NCI-H2171 treated with DMSO at 0.1 percent for 48 hours (cell line): ENCODE data around the gene CFAP161.

ENCODE experiments used
- DNase-seq: peaks from one replicate; lab custom pipeline; 2025; lab: John Stamatoyannopoulos, UW

The CFAP161 gene, protein sequence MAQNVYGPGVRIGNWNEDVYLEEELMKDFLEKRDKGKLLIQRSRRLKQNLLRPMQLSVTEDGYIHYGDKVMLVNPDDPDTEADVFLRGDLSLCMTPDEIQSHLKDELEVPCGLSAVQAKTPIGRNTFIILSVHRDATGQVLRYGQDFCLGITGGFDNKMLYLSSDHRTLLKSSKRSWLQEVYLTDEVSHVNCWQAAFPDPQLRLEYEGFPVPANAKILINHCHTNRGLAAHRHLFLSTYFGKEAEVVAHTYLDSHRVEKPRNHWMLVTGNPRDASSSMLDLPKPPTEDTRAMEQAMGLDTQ

DNA sequence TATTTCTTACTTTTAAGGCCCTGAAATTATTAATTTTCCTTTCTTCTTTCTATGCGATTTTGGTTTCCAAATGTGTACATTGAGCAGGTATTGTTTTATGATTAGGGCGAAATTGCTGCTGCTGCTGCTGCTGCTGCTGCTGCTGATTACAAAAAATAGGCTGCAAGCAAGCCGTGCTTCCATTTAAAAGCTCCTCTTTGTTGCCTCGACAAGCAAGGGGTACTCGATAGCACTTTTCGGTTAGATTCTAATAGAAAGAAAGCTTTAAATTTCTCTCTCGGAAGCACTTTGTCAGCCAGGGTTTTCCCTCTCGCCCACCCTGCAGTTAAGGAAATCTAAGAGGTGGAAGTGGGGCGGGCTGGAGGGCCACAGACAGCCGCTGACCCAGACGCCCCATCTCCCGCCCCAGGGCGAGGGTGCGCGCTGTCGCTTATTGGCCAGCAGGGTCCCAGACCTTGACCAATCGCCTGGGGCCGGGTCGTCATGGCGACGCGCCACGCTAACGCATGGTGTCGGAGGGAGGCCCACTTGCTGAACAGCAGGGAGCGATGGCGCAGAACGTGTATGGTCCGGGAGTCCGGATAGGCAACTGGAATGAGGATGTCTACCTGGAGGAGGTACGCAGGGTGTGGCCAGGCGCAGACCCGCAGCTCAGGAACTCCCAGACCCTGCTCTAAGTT is at the start of gene CFAP161:
TSS of gene CFAP161 (plus strand) at position 489 of the 680 bp plus-strand sequence. CDS start at position 549, 60 bp downstream.
- DNase-seq = peak; percentile 71

DNA sequence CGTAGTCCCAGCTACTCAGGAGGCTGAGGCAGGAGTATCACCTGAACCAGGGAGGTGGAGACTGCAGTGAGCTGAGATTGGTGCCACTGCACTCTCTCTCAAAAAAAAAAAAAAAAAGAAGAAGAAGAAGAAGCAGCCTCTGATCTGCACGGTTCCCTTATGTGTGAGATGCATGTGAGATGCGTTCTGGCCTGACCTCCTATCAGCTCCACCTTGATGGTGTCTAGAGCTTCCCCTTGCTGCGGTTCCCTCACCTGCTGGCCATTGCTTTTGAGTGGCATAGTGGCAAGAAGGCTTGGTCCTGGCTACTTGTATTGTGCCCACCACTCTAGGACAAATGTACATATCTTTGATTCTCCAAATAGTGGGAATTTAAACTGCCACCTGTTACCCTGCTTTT is 49.4 kb upstream of the CFAP161 start:
- DNase-seq = no peak

DNA sequence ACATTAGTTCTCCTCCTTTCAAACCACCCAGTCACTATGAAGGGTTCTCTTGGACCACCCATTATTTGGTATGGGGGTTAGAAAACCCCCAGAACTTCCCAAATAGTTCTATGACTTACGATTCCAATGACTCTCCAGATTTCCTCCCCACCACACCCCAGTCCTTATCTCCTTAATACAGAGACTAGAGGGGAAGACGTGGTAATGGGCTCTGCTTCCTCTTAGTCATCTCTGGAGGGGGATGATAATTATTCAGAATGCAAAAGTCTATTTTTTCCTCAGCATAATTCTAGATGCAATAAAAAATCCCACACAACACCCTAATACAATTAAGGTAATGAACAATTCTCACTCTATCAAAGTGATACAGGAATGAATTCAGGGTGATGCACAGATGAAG is 48.9 kb upstream of the CFAP161 start:
- no peak for DNase-seq

DNA sequence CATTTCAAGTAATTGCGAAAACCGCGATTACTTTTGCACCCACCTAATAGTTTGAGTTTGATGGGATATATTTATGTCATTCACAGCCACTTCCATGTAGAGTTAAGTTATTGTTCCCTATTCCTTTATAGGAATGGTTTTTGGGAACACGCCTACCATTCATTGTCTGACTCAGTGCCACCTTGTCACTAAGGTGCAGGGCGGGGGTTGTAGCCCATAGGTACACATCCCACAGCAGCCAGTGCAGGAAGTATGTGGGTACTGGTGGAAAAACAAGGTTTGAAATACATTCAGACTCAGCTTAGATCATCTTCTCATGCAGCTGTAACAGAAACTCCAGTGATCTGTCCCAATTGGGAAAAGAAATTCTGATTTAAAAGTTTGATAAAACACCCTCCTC is 48.2 kb upstream of the CFAP161 start:
- no peak for DNase-seq

DNA sequence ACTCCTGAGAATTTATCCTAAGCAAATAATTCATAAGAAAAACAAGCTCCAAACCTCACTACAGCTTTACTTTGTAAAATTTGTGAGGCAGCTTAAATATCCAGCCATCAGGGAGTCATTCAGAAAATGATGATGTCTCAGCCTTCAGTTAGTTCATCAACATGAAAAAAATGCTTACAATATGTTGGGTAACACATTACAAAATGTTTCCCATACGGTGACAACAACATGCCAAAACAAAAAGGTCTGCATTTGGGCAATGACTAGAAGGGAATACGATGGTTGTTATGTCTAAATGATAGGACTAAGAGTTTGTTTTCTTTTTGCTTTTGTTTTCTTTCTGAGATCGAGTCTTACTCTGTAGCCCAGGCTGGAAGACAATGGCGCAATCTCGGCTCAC is 47.0 kb upstream of the CFAP161 start:
- DNase-seq = no peak

DNA sequence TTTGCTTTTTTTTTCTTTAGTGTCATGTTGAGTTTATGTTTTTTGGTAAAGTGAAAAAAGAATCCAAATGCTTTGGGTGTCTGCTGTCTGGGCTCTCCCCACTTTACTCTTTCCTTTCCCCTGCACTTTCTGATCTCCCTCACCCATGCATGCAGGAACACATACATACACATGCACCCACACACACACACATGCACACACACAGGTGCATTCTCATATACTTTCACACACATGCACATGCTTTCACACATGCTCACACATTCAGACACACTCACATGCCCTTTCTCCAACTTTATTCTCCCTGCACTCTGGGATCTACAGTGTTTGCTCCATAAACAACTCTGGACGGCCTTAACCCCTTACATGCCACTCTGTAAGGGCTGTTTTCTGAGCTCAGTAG is 46.4 kb upstream of the CFAP161 start:
- DNase-seq = no peak

DNA sequence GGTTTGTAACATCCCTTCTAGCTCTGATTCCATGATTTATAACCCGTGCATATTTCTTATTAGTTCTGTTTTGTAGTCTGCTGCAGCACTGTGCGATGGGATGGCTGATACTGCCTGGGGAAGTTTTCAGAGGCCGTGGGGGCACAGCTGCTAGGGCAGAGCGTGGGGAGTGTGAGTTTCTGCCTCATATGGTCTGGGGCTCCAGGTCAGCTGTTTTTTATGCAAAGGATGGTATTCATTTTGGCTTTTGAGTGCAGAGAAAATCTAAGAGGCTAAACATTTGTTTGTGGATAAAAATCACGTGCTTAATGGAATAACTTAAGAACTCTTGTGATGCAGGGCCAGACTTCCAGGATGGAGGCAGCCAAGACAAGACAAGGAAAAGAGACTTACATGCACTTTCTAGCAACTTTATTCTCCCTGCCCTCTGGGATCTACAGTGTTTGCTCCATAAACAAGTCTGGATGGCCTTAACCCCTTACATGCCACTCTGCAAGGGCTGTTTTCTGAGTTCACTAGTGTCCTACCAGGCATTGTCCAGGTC is 45.5 kb upstream of the CFAP161 start:
- DNase-seq = no peak

DNA sequence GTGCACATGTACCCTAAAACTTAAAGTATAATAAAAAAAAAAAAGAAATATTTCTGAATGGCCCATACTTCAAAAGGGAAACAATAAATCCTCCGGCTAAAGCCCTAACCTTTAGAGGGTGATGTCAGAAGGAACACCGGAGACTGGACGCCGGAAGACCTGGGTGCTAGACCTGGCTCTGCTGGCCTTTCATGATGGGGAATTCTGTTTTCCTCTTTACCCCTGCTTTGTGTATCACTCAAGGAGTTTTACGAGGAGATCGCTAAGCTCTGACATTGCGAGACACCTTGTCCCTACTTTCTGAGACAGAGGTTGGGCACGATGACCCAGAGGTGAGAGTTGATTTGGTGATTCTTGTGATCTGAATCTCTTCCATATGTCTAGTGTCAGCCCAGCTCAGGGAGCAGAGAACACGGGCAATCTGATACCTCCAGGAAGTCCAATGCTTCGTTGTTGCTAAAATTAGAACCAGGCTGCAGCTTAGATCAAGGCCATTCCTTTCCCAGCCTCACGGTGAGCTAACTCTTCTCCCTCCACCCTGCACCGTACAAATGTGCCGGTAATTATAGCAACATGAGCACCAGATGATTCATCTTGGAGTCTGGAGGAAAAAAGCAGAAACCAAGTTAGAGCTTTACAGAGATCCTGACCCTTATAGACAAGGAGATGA is 42.0 kb upstream of the CFAP161 start:
- peak; percentile 83 for DNase-seq

DNA sequence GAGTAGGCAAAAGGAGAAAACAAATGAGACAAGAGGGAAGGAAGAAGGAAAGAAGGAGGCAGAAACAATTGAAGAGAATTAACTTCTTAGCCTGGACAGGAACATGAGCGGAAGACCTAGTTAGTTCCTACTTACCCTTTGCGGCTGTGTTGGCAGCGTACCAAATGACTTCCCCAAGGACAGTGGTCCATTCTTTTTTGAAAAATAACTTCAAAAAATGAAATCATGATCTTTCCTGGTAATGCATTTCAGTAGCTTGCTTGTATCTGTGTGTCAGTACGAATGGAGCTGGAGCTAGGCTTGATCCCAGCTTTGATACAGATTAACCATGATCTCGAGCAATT is 41.5 kb upstream of the CFAP161 start:
- peak; percentile 68 for DNase-seq

DNA sequence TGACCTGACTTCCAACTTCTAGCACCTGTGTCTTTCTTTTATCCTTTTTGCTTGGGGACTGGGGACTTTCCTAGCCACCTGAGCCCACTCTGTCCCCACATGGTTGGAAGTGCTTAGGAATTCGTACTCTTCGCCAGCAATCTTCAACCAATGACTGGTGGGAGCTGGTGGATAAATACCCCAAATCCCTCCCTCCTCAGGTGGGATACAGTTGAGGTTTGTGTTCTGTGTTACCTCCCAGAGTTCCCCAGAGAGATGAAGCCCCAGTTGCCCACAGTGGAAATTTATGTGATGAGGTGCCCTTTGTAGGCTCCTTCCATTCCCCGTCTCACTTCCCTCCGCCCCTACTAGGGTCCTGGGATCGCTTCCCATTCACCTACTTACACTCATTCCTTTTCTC is 40.1 kb upstream of the CFAP161 start:
- no peak for DNase-seq

DNA sequence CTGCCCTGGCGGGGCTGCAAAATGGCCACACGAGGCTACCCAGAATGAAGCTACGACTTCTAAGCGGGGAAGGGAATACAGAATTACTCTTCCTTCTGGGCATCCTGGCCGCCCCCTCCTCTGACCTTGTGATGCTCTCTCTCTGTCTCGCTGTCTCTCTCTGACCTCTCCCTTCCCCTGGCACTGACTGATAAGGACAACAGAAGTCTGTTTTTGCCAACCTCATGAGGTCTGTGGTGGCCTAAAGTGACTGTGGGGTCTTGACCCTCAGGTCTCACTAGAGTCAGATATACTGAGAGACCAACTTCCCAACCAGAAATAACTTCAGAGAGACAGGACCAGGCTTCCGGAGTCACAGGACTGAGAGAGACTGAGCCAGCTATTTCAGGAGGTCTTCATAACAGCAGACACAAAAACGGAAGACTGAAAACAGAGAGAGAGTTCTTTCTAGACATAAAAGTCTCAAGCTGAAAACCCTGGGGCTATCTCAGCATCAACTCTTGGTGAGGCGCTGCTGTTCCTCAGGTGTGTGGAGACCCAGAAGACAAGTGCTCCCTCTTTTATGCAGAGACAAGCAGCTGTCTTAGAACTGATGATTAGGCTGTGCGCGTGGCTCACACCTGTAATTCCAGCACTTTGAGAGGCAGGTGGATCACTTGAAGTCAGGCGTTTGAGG is 38.2 kb upstream of the CFAP161 start:
- no peak for DNase-seq

DNA sequence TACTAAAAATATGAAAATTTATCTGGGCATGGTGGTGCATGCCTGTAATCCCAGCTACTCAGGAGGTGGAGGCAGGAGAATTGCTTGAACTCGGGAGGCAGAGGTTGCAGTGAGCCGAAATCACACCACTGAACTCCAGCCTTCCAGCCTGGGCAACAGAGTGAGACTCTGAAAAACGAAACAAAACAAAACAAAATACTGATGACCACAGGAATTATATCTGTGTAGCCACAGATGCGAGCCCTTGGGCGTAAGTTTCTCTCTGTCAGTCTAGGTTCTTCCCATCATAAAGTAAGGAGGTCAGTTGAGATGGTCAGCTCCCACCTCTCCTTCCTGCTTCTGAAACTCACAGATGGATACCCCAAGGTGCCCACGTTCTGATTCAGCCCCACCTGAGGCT is 37.7 kb upstream of the CFAP161 start:
- no peak for DNase-seq

DNA sequence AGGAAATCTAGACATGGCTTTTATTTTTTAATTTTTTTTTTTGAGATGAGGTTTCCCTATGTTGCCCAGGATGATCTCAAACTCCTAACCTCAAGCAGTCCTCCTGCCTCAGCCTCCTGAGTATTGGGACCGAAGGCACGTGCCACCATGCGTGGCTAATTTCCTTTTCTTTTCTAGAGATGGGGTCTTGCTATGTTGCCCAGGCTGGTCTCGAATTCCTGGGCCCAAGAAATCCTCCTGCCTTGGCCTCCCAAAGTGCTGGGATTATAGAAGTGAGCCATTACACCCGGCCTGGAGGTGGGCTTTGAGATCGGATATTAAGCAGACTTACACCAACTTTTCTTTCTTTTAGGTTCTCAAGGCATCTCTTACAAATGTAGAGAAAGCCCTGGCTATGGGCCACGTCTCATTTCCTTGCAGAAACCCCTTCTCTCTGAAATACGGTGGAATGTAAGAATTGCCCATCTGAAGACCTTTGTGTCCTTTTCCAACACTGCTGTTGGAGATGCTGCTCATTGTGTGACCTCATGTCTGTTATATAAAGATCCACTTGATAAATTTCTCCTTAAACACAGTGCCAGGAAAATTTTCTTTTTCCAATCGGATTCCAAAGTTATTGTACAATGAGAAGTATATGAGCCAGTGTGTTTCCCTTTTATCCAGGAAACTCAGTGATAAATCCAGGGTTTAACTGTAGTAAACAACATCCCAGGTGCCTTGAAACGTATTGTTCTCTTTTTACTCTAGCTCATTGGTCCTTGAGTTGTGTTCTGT is 36.8 kb upstream of the CFAP161 start:
- DNase-seq = no peak

DNA sequence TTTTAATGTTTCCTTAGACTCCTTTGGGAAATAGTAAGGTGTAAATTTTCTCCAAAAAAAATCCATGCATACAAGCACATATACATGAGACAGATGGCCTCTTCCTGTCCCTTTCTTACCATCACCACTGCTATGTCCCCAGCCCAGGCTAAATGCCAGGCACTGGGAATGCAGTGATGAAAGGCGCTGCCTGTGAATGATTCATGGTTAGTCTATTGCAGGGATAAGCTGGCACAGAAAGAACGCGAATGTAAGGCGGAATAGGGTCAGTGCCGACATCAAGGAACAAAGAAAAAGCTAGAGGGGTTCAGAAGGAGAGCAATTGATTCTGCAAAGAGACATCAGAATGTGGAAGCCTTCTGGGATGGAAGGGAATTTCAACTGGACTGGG is 36.2 kb upstream of the CFAP161 start:
- no peak for DNase-seq

DNA sequence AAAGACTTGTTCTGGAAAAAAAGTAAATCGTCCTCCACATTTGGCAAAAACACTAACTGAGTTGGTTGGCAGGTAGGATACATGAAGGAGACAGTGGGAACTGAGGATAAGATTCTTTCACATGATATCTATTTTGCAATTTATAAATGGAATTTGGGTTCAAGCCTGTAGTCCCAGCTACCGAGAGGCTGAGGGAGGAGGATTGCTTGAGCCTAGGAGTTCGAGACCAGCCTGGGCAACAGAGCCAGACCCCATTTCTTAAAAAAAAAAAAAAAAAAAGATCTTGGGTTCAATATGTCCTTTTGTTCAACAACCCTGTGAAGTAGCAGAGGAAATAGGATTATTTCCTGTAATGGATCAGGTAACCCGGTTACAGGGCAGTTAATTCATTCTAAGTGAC is 35.7 kb upstream of the CFAP161 start:
- DNase-seq = no peak

DNA sequence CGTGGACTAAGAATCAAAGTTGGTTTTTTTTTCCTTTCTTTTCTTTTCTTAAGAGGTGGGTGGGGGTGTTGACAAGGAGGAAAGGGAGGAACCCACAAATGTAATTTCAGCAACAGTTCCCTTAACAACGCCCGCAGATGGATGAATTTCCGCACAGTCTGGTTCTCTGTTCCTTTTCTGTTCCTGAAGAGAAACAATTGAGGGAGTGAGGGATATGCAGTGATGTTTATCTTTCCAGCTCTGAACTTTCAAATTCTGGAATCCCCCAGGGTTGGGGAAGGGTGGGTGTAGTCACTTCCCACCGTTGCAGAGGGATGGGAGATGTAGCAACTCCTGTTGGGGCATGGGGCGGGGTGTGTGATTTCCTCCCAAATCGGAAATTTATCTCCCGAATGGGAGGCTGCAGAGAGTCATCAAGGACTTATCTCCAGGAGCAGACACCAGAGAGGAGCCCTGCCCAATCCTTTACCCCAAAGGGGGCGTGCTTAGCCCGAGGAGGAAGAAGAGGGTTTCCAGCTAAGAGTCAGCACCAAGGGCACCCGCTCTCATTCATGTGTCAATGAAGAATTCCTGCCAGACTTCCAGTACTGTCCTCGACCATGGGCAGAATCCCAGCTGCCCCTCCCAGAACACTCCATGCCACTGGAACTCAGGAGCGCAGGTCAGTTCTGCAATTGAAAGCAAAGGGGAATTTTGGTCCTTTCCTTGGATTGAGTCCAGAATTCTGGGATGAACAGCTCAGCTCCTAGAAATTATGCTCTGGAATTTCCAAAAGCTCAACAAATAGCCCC is 35.0 kb upstream of the CFAP161 start:
- DNase-seq = no peak

DNA sequence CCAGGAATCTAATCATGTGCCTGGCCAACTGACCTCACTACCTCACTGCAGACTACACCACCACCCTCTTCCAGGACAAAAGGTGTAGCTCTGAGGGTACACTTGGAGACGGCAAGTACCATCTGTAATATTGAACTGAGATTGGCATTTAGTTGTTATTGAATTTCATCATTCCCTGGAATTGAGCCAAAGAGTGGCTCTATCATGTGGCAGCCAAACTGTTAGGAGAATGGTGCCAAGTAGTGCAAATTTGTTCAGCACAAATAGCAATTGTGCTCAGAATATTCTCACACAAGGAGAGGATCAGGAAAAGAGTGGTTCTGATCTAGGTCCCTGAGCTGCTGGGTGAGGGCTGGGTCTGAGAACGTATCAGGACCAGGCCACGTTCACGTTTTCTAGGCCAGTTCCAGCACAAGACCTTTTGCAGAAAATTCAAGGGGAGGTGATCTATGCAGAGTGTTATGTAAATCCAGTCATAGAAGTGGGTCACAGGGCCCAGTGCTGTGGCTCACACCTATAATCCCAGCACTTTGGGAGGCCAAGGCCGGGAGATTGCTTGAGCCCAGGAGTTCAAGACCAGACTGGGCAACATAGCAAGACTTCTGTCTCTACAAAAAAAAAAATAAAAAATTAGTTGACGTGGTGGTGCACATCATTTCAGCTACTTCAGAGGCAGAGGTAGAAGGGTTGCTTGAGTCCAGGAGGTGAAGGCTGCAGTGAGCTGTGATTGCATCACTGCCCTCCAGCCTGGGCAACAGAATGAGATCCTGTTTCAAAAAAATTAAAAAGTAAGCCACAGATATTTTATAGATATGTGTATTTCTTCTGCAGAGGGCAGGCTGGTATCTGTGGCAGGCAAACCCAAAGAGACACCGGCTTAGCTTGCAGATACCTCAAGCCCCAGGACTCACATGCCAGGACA is 31.9 kb upstream of the CFAP161 start:
- peak; percentile 38 for DNase-seq

DNA sequence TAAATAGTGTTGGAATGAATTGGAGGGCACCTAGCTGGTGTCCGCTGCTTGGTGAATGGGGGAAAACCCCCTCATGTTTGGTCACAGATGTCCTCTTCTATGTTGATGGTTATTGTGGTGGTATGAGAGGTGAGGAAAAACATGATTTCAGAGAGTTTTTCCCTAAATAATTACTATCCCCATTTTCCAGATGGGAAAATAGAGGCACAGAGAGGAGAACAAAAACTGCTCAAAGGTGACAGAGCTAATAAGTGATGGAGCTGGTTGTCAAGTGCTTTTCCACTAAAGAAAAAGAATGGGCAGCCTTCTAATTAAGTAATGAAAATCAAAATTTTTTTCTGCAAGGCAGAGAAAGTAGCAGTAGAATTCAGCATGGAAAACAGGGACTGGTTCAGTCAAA is 30.2 kb upstream of the CFAP161 start:
- no peak for DNase-seq

DNA sequence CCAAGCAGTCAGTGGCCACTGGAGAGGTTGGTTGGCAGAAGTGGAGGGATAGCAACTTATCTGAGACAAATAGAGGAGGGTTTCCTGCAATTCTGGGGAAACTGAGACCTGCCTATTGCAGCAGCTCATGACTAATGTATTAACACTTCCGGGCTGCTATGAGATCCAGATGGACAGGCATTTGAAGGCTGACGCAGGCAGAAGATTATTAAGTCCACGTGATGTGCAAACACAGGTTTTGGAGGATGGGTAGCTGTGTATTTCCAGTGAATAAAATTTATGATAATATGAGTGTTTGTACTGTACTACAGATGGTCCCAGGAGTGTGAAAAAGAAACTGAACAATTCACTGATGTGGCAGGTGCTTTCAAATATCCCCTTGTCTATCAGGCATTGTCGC is 28.5 kb upstream of the CFAP161 start:
- no peak for DNase-seq

DNA sequence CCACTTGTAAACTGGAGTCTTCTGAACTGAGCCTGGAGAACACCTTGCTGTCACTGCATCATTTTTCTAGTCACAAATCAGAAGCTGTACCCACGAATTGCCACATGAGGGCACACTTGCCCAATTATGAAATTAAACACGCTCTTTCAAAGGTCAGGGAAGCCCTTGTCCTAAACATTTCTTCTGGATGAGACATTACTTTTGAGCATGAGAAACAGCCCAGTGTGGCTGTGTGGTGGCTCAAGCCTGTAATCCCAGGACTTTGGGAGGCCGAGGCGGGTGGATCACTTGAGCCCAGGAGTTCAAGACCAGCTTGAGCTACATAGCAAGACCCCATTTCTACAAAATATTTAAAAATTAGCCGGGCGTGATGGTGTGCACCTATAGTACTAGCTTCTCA is 27.5 kb upstream of the CFAP161 start:
- DNase-seq = peak; percentile 64
